Progenitor cell of endocrine pancreas (in vitro differentiated cells): ENCODE measurements around the gene HDGFL3. TPM values are rescaled to one million over a fixed set of nuclear protein-coding genes. Genes with fewer than 3 reads are reported as not detected.

Source experiments
- DNase-seq: peaks from one replicate; pipeline ENCODE4 v3.0.0; 2021; ENCODE audit warnings: low spot score; ENCODE audit not compliant: unreplicated experiment
- H3K27ac Mint-ChIP-seq: 2 replicates; pipeline ENCODE4 v1.8.0; 2021; ENCODE audit warnings: mild to moderate bottlenecking, moderate library complexity, mixed read lengths
- H3K27me3 Mint-ChIP-seq: 2 replicates; pipeline ENCODE4 v1.8.0; 2021; ENCODE audit warnings: mixed read lengths
- H3K36me3 Mint-ChIP-seq: 2 replicates; pipeline ENCODE4 v1.8.0; 2022; ENCODE audit warnings: mixed read lengths; ENCODE audit not compliant: insufficient read depth
- H3K4me1 Mint-ChIP-seq: 2 replicates; pipeline ENCODE4 v1.8.0; 2021; ENCODE audit warnings: low read depth, mixed read lengths
- H3K4me3 Mint-ChIP-seq: 2 replicates; pipeline ENCODE4 v1.8.0; 2021; ENCODE audit warnings: low read depth, mild to moderate bottlenecking, moderate library complexity, mixed read lengths
- H3K9me3 Mint-ChIP-seq: 2 replicates; pipeline ENCODE4 v1.8.0; 2021; ENCODE audit warnings: low read depth, mixed read lengths
- long read RNA-seq: library from polyadenylated mRNA; unstranded; transcript quantifications from one replicate; pipeline ENCODE4 v2.0.0, GENCODE V29; 2020
- total RNA-seq: library from RNA; stranded (reverse); gene quantifications from 2 replicates; pipeline ENCODE4 v1.2.1, GENCODE V29; 2021
- TF ChIP-seq, protein P1 (sequence below): fragments of 200-600 bp; sonication (generic); IDR thresholded peaks from one replicate; pipeline ENCODE4 v1.5.0; 2021; ENCODE audit warnings: antibody characterized with exemption, mild to moderate bottlenecking; ENCODE audit not compliant: unreplicated experiment

The HDGFL3 gene
- 117 and 121 TPM in 2 replicates for total RNA-seq
- long read RNA-seq, full-length matches to known transcripts: 35 of 60 reads
- long read RNA-seq, partial matches to known transcripts: 15 of 60 reads
- long read RNA-seq, other reads (novel, unspliced or antisense): 10 of 60 reads

DNA sequence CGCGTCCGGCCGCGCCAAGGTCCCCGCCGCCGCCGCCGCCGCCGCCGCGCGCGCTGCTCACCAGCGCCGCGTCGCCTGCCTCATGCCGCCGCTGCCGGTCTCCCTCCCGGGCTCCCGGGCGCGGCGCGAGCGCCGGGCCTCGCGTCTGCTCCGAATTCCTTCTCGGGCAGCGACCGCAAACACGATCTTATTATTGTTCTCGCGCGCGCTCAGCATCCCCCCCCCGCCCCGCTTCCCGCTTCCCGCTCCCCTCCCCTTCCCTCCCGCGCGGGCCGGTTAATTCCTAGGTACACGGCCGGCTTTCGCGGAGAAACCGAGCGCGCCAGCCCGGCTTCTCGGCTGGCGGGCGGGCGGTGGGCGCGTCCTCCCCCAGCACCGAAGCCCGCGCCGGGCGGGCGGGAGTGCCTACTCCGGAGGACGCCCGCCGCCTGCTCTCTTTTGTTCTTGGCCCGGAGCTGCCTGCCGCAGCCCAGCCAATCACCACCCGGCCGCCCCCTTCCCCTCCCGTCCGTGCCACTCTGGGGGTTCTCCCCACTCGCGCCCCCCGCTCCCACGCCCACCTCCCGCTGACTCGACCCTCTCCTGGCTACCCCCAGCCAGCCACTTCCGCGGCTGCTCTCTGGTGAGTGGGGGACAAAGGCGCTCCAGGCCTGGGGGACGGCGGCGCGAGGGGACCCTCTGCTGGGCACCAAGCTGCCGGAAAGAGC lies at the start of gene HDGFL3:
HDGFL3 (minus strand) TSS at position 164 of the 707 bp plus-strand sequence. CDS start 409 bp downstream, outside the sequence.
- H3K36me3 Mint-ChIP-seq: no peaks in the 10 kb centered on the region
- TF ChIP-seq, protein P1, sequence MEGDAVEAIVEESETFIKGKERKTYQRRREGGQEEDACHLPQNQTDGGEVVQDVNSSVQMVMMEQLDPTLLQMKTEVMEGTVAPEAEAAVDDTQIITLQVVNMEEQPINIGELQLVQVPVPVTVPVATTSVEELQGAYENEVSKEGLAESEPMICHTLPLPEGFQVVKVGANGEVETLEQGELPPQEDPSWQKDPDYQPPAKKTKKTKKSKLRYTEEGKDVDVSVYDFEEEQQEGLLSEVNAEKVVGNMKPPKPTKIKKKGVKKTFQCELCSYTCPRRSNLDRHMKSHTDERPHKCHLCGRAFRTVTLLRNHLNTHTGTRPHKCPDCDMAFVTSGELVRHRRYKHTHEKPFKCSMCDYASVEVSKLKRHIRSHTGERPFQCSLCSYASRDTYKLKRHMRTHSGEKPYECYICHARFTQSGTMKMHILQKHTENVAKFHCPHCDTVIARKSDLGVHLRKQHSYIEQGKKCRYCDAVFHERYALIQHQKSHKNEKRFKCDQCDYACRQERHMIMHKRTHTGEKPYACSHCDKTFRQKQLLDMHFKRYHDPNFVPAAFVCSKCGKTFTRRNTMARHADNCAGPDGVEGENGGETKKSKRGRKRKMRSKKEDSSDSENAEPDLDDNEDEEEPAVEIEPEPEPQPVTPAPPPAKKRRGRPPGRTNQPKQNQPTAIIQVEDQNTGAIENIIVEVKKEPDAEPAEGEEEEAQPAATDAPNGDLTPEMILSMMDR: peak; percentile 17
- peak within 1 kb of the TSS; percentile 99 for H3K27ac Mint-ChIP-seq
- H3K4me3 Mint-ChIP-seq: peak within 1 kb of the TSS; percentile 98
- peak; percentile 49 for DNase-seq
- H3K9me3 Mint-ChIP-seq: no peaks in the 10 kb centered on the region
- H3K4me1 Mint-ChIP-seq: peaks cover 28% of the 10 kb centered on the region
- no peaks in the 10 kb centered on the region for H3K27me3 Mint-ChIP-seq

DNA sequence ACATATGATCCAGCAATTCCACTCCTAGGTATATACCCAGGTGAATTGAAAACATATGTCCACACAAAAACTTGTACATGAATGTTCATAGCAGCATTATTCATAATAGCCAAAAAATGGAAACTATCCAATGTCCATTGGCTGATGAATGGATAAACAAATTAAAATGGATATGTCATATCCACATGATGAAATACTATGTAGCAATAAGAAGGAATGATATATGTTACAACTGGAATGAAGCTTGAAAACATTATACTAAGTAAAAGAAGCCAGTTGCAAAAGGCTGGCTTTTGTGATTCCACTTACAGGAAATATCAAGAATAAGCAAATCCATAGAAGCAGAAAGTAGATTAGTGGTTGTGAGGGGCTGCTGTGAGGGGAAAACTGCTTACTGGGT lies 43.2 kb upstream of the HDGFL3 start:
- Mint-ChIP-seq H3K9me3 (peaks cover under 1% of the 10 kb centered on the region), H3K36me3 (no peaks in the 10 kb centered on the region), H3K27ac (no peak overlapping the region), H3K27me3 (peaks cover 37% of the 10 kb centered on the region), H3K4me3 (no peak overlapping the region), H3K4me1 (peaks cover 2% of the 10 kb centered on the region)
- TF ChIP-seq, protein P1: no peak
- DNase-seq: no peak

DNA sequence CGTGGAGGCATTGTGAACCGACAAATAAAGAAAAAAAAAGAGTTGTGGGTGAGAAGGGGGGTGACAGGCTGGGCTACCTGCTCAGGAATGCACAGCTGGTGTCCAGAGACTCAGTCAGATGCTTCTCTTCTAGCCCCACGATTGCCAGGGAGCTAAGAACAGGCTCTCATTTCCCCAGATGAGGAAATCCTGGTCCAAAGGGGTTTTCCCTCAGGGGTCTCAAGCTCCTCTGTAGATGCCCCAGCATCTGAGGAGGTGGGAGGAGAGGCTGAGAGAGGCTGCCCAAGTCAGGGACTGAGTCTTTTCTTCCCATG lies 41.4 kb upstream of the HDGFL3 start:
- peaks cover 45% of the 10 kb centered on the region for H3K27me3 Mint-ChIP-seq
- no peak overlapping the region for H3K4me3 Mint-ChIP-seq
- no peaks in the 10 kb centered on the region for H3K36me3 Mint-ChIP-seq
- no peak overlapping the region for H3K27ac Mint-ChIP-seq
- peaks cover 12% of the 10 kb centered on the region for H3K9me3 Mint-ChIP-seq
- no peak for DNase-seq
- peaks cover 2% of the 10 kb centered on the region for H3K4me1 Mint-ChIP-seq
- TF ChIP-seq, protein P1: no peak

DNA sequence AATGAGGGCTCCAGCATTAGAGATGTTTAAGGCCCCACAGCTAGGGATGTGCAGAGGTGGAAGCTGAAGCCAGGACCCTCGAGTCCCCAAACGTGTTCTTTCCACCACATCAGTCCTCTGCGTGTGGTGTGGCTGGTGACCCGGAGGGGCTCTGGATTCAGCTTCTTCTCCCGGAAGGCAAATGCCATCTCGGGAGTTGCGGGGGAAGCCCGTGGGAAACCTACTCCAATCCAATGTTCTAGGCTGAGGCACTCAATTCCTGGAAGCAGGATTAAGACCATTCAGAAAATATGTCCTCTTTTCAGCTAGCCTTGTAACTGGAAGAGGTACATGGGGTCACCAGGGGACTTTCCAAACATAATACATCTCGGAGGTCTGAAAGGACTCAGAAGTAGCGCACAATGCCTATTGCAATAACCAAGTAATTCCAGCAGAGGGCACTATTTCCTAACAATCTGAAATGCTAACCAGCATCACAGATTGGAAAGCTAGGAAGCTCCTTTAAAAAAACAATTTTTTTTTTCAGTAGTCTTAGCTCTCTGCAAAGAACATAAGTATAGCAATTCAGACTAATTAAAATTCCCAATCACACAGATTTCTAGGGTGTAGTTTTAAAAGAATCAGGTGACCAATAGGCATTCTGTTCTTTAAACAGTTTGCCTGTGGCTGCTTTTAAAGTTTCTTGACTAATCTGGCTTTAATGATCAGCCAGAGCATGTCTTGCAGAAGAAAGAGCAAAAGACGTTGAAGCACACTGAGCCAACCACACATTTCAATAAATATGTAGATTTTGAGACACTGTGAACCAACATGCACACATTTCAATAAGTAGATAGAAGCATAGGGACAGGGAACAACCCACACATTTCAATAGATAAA lies 40.8 kb upstream of the HDGFL3 start:
- DNase-seq: peak; percentile 38
- Mint-ChIP-seq H3K4me1 (peaks cover 2% of the 10 kb centered on the region), H3K36me3 (no peaks in the 10 kb centered on the region), H3K27ac (no peak overlapping the region), H3K9me3 (peaks cover 12% of the 10 kb centered on the region), H3K4me3 (no peak overlapping the region), H3K27me3 (peaks cover 45% of the 10 kb centered on the region)
- TF ChIP-seq, protein P1: peak; percentile 95

DNA sequence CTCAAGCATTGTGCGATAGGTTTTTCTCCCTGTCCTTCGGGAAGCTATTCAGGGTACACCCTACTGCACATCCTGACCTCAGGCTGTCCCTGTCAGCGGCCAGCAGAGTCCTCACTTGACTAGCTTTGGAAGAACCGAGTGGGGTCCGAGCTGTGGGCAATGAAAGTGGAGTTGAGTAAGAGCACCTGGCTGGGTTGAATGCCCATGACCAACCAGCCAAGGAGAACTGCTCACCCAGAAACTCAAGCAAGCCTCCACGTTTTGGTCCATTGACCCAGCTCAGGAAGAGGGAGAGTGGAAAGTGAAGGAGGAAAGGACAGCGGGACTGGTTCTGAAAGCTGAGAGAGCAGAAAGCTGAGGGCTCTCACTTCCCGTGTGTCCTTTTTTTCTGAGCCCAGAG lies 36.0 kb upstream of the HDGFL3 start:
- Mint-ChIP-seq H3K27ac (no peak overlapping the region), H3K4me3 (no peak overlapping the region), H3K4me1 (no peaks in the 10 kb centered on the region), H3K27me3 (peaks cover 30% of the 10 kb centered on the region), H3K36me3 (peaks cover 1% of the 10 kb centered on the region), H3K9me3 (peaks cover 36% of the 10 kb centered on the region)
- TF ChIP-seq, protein P1: no peak
- DNase-seq: no peak
